CD4-positive, alpha-beta T cell treated with Interleukin-15 for 1 hour (primary cell): Measurements from ENCODE around the gene TPGS2.
A peak's percentile ranks its signal among the peaks of the same experiment; 100 is the strongest.
"Not testable (repeated sequence)": the region's sequence is repeated elsewhere in the genome, so short reads cannot be mapped to it uniquely, and the experiment has no call there.

ENCODE experiments used
- DNase-seq: peaks from one replicate; pipeline ENCODE4 v3.0.0-alpha.2; 2020

Gene TPGS2

DNA sequence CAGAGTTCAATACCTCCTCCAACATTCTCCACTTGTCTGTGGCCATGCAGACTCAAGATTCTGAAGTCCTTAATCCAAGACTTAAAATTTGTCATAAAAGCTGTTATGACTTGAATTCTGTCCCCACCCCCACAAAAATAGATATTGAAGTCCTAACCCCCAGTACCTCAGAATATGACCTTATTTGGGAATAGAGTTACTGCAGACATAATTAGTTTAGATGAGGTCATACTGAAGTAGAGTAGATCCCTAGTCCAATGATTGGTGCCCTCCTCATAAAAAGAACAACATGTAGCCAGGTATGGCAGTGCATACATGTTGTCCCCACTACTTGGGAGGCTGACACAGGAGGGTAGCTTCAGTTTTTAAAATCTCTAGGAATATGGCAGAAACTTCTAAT lies 9.2 kb downstream of the TPGS2 start:
- no peak for DNase-seq

DNA sequence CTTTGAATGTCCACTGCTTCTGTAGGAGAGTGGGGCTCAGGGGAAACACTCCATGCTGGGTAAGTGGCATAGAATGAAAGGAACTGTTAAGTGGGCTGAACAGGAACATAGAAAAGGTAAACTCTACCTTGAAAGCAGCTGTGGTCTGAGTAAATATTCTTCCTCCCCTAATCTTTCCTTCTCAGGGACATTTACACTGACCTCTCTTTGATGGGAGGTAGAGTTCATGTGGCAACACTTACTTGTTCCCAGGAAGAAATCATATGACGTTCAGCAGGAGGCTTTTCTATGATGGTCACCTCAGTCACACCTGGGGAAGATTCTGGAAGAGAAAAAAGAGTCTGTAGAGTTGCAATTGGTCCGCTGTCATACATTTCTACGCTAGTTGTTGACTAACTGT lies 10.2 kb downstream of the TPGS2 start:
- no peak for DNase-seq

DNA sequence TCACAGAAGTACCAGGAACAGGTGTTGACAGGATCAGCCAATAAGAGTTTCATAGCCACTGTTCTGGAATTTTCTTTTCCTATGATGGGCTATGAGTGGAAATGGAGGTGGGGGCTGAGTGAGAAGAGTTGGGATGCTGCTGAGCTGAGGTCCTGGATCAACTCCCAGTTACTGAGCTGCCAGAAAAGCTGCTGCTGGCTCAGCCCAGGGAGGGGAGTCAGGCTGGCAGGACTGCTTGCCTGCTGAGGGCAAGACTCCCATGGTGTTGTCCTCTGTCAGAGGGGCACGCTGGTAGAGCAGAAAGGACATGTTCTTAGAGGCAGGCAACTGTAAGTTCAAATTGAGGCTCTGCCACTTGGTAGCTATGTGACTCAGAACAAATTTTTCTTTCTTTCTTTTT lies 11.8 kb downstream of the TPGS2 start:
- DNase-seq = no peak

DNA sequence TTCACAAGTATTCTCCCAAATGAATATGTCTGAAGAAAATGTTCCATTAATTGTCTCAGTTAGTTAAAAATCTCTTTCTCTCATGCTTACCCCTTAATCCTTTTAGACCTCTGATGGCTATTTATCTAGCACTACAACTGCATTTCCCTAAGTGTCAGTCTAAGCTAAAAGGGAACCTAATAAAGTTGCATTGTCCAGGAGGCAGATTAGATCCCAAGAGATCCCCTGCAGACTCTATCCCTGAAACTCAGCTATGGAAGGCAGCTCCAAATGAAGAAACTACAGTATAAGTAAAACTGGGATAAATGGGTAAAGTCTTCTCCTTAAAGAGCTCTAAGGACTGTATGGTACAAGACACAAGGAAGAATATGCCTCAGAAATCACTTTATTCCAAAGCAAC lies 12.7 kb downstream of the TPGS2 start:
- DNase-seq = not testable (repeated sequence)

DNA sequence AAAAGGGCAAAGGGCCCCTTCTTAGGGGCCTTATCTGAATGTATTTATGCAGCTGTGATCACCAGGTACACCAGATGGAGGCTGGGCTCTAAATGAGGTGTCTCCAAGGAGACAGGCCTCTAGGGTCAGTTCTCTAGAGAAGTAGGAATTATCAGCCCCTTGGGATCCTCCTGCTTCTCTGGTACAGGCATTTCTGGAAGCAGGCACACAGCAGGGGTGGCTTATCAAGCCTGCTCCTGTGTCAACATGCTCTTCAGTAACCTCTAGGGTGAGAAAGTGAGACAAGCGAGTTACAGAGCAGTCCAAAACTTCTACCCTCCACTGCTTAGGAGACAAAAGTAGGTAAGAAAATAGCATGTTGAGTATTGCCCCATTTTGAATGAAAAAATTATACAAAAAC lies 13.8 kb downstream of the TPGS2 start:
- no peak for DNase-seq

DNA sequence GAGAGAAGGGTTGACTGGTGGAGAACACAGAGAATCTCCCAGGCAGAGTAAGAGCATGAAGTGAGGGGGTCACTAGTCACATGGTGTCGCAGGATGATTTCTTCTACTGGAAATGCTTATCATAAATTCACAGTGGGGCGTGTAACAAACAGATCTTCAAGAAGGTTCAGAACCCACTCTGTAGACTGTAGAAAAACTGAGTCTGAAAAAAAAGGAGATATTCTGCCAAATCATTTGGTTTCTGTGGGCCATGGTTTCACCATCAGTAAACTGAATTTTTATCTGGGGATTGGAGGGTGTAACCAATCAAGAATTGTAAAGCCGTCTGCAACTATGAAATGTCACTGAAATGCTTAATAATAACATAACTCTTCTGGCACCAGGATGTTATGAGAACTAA lies 15.0 kb downstream of the TPGS2 start:
- no peak for DNase-seq

DNA sequence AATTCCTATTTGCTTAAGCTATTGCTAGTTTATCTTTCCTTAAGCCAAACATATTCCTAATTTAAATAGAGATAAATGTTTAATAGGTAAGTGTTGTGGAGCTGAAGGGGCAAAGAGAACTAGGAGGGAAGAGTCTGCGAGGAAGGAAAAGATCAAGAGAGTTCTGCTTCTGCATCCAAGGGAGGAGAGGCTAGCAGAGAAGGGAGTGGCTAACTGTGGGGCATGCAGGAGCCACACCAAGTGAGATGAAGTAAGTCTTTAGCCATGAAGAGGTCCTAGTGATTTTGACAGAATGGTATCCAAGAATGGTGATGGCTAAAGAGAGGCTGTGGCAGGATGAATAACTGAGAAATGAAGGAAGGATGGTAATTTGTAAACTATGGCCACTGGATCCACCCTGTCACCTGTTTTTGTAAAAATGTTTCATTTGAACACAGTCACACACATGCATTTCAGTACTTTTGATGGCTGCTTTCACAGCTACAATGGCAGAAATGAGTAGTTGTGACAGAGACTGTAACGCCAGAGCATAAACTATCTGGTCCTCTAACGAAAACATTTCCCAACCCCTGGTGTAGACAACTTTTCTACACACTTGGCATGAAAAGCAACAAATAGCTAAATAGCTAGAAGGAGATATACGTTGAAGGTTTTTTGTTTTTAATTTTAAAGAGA lies 15.6 kb downstream of the TPGS2 start:
- DNase-seq = no peak

DNA sequence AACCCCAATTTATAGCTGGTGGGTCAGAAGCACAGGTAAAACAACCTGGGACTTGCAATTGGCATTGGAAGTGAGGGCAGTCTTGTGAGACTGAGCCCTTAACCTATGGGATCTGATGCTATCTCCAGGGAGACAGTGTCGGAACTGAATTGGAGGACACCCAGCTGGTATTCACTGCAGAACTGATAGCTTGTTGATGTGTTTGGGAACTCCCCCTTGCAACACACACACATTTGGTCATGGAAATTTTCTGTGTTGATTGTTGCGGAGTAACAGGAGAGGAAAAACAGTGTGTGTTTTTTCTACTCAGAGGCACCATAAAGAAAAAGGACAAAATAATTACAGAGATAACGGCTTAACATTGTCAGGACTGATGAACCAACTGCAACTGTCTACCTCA lies 16.1 kb downstream of the TPGS2 start:
- DNase-seq = no peak

DNA sequence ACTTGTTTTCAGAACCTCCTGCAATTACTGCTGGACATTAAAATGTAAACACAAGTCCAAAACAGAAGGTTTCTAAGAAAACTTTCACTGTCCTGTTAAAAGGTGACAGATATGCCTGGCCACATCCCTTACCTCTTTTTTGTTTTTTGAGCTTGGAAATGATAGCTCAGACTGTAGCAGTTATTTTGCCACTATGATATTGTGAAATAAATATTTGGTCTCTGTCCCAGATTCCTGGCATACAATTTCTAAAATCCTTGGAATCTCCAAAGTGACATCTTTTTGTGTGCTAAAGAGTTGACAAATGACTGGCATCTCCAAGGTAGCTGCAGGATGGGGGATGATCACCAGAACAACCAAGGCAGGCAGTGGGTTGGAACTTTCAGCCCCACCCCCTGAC lies 16.8 kb downstream of the TPGS2 start:
- no peak for DNase-seq

DNA sequence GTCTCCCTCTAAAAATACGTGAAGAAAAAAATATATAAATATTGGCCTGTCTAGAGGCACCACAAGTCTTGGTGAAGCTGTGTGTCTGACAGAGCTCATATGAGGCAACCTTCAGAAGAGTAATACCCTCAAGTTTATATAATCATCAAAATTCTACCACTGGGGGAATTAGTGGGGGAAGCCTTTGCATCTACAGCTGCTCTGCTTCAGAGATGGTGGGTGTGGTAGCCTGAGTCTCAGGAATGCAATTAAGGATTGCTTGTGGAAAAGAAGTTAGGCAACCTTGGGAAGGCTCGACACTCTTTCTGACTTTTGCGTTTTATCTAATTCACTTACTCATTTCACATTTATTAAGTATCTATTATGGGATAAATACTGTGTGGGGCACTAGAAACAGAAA lies 17.4 kb downstream of the TPGS2 start:
- no peak for DNase-seq

DNA sequence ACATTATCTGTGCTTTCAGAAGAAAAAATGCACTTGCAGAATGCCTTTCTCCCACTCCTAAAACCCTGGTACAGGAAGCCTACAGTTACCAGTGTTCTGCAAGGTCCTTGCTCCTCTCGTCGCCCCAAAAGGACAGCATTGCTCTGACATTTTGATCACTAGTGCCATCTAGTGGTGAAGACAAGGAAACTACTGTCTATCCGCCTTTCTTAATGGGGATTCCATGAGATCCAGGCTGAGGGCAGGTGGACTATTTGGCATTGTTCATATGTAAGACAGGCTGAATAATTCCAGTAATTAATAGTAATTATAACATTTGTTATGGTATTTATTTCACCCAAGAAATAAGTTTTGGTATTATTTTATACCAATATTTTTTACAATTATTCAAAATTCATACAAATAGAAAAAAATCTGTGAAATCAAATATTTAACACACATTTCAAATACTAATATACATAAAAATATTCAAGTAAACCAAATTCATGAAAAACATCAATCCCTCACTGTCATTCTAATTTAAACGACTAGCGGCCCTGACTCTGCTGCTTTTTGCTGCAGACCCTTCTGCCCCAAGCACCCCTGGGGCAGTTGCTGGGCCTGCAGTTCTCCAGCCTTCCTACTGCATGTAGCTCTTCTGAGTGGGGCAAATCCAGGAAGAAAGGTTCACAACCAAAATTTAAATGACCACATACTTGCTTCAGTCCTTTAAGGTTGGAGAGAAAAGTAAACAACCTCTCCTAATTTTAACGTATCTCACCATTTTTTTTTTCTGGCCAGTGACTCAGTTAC lies 19.0 kb downstream of the TPGS2 start:
- DNase-seq = peak; percentile 27

DNA sequence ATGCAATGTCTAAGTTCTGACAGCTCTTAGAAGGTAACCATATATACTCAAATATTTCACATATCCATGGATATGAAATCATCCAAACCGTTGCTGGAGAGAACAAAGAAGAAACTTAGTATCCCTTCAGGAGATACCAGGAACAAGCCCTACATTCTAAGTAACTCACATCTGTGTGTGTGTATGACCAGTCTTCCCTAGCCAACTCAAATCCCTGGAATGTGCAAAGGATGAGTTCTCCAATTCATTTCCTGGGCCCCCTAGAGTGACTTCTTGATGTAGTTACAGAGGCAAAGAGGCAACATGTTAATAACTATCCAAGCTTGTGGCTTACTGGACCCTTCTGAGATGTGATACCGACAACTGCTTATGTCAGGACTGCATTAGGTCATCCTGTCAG lies 20.1 kb downstream of the TPGS2 start:
- DNase-seq = no peak

DNA sequence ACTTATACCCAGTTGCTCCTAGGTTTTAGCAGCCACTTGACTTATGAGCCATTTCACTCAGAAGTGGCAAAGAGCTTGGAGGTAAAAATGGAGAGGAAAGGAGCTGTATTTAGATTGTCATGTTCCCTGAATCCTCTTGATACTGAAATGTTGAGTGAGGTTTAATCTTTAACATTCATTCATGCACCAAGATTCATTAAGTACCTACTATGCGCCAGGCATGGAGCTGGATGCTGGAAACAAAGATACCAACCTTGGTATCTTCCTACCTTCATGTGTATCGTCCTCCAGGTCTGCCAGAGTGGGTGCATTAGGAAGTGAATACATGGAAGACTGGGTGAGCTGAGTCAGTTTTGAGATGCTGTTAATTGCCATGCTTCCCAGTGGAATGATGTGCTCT lies 23.7 kb downstream of the TPGS2 start:
- DNase-seq = no peak

DNA sequence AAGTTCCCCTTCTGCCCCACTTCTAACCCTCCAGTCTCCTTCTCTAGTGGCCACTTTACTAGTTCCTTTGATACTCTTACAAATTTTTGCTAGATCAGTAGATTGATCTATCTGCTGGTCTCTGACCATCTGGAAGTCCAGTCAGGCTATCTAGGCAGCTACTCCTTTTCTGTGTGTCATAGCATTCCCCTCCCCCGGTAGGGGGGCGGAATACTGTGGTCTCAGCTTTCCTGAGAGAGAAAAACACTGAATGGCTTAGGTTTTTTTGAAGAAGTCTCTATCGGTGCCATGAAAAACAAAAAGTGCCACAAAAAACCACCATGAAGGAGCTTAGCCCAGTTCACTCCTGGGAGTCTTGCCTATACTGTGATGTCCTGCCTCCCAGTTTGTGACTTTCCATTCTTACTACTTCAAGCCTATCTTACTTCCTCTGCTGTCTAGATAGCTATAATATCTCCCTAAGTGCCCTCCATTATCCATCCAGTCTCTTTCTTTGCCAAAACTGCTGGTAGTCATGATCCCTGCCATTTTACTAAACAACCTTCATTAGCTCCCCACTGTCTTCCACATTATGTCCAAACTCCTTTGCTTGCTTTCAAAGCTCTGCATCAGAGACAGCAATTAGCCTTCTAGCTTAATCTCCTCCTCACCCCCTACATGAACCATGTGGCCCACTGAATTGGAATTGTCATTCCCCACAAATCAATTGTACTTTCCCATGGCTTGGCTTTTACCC lies 29.9 kb downstream of the TPGS2 start:
- no peak for DNase-seq

DNA sequence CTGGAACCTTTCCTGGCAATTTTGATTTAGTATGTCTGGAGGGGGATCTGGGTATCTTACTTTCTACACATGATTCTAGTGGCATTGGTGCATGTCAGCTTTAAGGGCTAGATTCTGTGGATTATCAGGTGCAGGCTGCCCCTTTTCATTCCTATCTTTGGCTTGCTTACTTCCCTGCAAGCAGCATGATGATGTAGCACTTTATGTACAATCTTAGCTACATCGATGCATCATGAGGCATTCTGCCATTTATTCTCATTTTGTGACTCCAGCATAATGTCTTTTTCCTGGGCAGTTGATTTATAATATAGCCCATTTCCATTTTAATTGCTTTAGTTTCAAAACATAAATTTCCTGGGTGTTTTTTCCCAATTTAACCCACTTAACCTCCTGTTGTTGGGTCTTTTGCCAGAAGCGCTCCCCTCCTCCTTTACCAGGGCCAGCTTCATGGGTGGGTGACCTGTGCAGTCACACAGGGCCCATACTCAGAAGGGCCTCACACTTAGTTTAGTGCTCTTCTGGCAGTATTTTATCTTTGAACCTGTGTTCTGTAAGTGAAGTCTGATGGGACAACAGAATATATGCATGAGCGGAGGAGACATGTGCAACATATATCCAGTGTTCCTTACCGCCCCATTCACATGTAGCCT lies 36.0 kb downstream of the TPGS2 start:
- no peak for DNase-seq

DNA sequence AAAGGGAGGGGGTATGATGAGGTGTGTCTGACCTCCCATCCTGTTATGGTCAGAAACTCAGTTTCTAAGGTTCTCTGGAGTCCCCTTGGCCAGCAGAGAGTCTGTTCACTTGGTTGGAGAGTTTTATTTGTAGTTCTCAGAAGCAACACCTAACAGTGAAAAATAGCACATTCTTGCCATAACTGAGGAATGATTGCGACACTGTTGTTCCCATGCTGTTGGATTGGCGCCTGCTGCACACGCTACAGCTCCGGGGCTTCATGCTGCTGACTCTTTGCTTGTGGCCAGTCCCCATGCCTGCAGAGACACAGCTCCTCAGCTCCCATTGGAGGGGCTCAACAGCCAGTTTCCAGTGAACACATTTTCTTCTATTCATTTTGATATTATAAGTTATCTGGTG lies 42.1 kb downstream of the TPGS2 start:
- no peak for DNase-seq

DNA sequence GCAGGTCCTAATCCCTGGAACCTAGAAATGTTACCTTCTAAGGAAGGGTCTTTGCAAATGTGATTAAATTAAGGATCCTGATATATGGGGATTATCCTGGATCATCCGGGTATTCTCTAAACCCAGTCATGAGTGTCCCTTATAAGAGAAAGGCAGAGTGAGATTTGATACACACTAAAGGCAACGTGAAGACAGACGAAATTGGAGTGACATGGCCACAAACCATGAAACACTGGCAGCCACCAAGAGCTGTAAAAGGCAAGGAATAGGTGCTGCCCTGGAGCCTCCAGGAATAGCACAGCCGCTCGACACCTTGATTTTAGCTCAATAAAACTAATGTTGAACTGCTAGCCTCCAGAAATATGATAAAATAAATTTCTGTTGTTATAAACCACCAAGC lies 45.0 kb downstream of the TPGS2 start:
- DNase-seq = no peak

DNA sequence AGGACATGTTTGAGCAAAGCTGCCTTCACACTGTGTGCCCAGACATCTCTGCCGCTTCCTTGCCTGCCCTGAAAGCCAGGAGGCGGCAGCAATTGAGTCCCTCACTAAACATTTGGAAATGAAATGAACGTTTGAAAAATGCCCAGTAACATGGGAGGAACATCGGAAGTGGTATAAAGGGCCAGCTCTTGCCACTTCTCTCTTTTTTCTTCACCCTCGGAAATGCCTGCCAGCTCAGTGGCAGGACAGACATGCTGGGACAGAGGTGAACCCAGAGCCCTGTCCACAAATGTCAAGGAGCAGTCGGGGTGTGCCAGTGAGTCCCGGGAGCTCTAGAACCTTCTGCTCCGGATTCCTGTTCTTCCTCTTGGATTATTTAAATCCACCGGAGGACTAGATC lies 46.1 kb downstream of the TPGS2 start:
- DNase-seq = no peak

DNA sequence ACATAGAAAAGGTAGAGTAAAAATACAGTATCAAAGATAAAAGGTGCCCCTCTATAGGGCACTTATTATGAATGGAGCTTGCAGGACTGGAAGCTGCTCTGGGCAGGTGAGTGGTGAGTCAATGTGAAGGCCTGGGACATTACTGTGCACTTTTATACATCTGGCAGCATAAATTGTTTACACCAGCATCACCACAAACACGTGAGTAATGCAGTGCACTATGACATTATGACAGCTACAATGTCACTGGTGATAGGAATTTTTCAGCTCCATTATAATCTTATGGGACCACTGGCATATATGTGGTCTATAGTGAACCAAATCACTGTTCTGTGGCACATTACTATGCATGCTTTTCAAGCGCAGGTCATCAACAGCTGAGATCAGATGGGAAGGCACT lies 48.1 kb downstream of the TPGS2 start:
- no peak for DNase-seq

DNA sequence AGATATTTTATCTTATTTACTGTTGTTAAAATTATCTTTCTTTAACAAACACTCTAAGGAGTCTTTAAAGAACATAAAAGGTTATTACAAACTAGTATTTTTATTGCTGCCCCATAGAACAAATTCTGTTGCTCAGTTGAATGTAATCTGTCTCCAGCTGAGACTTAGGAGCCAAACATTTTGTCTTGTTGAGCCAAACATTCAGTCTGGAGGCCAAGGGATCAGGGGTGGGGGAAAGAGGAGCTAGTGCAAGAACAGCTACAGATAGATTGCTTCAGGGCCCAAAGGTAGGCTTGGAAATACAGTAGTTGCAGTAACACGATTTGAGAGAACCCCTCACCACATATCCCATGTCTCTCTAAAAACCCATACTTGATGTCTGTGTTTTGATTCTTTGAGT lies 51.2 kb downstream of the TPGS2 start:
- no peak for DNase-seq

DNA sequence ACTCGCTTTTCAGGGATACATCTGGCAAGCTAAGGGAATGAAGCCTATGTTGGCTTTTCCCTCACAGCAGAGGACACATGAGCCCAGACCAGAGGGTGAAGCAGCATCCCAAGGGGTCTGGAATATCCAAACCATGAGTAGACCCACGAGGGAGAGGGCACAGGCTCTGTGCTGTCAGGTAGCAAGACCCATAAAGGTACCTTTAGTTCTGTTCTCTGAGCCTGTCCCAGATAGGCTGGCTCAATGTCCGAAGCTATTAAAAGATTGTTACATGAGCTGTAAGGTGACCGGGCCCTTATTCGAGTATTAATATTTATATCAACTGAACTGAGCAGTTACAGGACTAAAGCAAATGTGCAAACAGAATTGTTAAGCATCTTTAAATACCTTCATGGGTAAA lies 52.2 kb downstream of the TPGS2 start:
- no peak for DNase-seq

DNA sequence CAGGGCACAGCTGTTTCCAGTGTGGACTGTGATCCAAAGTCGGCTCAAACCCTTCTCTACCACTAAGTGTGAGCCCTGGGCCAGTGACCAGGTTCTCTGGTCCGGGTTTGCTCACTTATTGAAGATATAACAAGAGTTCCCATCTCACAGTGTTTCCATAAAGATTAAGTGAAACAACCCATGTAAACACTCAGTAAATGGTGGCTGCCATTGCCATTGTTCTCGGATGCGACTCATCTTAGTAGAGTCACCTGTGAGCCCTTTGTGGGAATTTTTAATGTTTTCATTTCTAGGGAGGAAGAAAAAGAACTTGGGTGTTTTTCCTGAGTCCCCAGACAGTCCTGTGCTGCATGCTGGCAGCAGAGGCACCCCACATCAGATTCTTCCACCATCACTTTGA lies 53.4 kb downstream of the TPGS2 start:
- no peak for DNase-seq

DNA sequence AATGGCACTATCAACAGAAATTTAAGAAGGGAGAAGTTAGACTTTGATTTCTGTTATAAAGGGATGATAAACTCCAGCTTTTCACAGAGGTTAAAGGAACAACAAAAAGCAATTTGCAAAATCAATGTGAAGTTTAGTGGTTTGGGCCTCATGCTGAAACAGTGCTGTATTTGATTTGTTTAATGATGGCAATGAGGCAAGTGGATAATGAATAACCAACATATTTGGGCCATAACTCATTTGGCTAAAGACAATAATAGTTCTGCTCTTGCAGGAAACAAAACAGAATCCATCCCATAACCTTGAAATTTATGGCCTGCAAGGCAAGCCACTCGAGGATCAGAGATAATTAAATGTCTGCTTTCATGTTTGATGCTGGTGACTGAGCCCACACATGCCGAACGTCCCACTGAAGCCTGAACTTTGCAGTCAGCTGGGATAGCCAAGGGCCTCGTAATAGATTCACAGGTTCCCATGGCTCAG lies 56.5 kb downstream of the TPGS2 start:
- DNase-seq = no peak

DNA sequence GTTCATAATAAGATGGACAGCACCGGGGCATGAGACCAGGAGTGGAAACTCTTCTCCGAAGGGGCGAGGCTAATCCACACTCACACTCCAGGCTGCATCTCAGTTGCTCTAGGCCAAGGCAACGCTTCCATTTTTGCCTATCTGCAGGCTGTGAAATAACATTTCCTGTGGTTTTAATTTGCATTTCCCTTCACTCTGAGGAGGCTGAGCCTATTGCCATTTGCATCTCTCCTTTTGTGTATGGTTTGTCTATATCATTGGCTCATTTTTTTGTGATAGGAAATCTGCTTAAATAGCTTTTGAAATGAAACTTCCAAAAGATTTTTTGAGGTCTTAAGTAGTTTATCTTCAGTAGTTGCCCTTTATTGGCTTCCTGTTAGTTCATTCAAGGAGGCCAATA lies 57.6 kb downstream of the TPGS2 start:
- DNase-seq = no peak
